Glutamatergic neuron (in vitro differentiated cells): ENCODE measurements around the gene TBX2. TPM values are rescaled to one million over a fixed set of nuclear protein-coding genes. Genes with fewer than 3 reads are reported as not detected.

Source experiments
- DNase-seq: peaks from one replicate; pipeline ENCODE4 v3.0.0; 2022
- H3K27ac Mint-ChIP-seq: one replicate; pipeline ENCODE4 v1.8.0; 2020; ENCODE audit warnings: mild to moderate bottlenecking, mixed read lengths, inconsistent platforms; ENCODE audit not compliant: unreplicated experiment
- H3K27me3 Mint-ChIP-seq: one replicate; pipeline ENCODE4 v1.8.0; 2020; ENCODE audit warnings: mild to moderate bottlenecking, moderate library complexity, mixed read lengths, inconsistent platforms; ENCODE audit not compliant: unreplicated experiment
- H3K36me3 Mint-ChIP-seq: one replicate; pipeline ENCODE4 v1.8.0; 2020; ENCODE audit warnings: mild to moderate bottlenecking, mixed read lengths, inconsistent platforms; ENCODE audit not compliant: unreplicated experiment
- H3K4me1 Mint-ChIP-seq: one replicate; pipeline ENCODE4 v1.8.0; 2020; ENCODE audit warnings: mild to moderate bottlenecking, low read depth, mixed read lengths, inconsistent platforms; ENCODE audit not compliant: unreplicated experiment
- H3K4me3 Mint-ChIP-seq: one replicate; pipeline ENCODE4 v1.8.0; 2020; ENCODE audit warnings: mild to moderate bottlenecking, mixed read lengths, inconsistent platforms; ENCODE audit not compliant: unreplicated experiment
- H3K9me3 Mint-ChIP-seq: one replicate; pipeline ENCODE4 v1.8.0; 2020; ENCODE audit warnings: mild to moderate bottlenecking, moderate library complexity, mixed read lengths, inconsistent platforms; ENCODE audit not compliant: unreplicated experiment
- total RNA-seq: library from RNA; stranded (reverse); fragmentation: NEBNext Ultra II Directional; extraction: Animal tissue kit (Norgen Biotek cat#: 25700); gene quantifications from one replicate; pipeline ENCODE4 v1.2.1, GENCODE V29; 2021; ENCODE audit not compliant: unreplicated experiment
- TF ChIP-seq, protein P1 (sequence below): fragments of 200-600 bp; sonication (generic); IDR thresholded peaks from one replicate; pipeline ENCODE4 v1.5.0; 2021; ENCODE audit not compliant: partially characterized antibody, unreplicated experiment

TBX2 gene
- total RNA-seq, 1 donor from 2014 or later = 5.4 TPM

GRCh38 chr17:61369751-61370150 lies 29.9 kb upstream of the TBX2 start:
- TF ChIP-seq, protein P1, sequence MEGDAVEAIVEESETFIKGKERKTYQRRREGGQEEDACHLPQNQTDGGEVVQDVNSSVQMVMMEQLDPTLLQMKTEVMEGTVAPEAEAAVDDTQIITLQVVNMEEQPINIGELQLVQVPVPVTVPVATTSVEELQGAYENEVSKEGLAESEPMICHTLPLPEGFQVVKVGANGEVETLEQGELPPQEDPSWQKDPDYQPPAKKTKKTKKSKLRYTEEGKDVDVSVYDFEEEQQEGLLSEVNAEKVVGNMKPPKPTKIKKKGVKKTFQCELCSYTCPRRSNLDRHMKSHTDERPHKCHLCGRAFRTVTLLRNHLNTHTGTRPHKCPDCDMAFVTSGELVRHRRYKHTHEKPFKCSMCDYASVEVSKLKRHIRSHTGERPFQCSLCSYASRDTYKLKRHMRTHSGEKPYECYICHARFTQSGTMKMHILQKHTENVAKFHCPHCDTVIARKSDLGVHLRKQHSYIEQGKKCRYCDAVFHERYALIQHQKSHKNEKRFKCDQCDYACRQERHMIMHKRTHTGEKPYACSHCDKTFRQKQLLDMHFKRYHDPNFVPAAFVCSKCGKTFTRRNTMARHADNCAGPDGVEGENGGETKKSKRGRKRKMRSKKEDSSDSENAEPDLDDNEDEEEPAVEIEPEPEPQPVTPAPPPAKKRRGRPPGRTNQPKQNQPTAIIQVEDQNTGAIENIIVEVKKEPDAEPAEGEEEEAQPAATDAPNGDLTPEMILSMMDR = no peak
- Mint-ChIP-seq H3K36me3 (no peaks in the 10 kb centered on the region), H3K9me3 (peaks cover 2% of the 10 kb centered on the region), H3K27ac (no peak overlapping the region), H3K27me3 (peaks cover 2% of the 10 kb centered on the region), H3K4me1 (peaks cover 6% of the 10 kb centered on the region), H3K4me3 (no peak overlapping the region)
- DNase-seq = no peak

- Mint-ChIP-seq H3K4me3 (no peak overlapping the region), H3K9me3 (peaks cover 2% of the 10 kb centered on the region), H3K27me3 (peaks cover 2% of the 10 kb centered on the region), H3K27ac (no peak overlapping the region), H3K36me3 (no peaks in the 10 kb centered on the region), H3K4me1 (peaks cover 6% of the 10 kb centered on the region)
- TF ChIP-seq, protein P1 = no peak
- DNase-seq = no peak
Observed at GRCh38 chr17:61371179-61371578, 28.5 kb upstream of the TBX2 start.

DNA sequence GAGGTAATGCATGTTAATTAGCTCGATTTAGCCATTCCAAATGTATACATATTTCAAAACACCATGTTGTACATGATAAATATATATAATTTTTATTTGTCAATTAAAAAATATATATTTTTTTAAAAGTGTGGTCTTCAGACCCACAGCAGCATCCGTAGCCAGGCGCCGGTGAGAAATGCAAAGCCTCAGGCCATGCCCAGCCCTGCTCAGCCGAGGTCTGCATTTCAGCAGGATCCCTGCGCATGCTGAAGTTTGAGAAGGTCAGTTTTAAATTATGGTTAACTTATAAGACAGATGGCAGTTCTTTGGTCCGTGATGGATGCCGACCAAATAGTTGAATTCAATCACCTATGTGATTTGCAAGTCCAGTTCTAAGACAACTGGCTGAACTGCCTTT lies 28.0 kb upstream of the TBX2 start:
- Mint-ChIP-seq H3K27ac (no peak overlapping the region), H3K9me3 (peaks cover 2% of the 10 kb centered on the region), H3K36me3 (no peaks in the 10 kb centered on the region), H3K4me3 (no peak overlapping the region), H3K4me1 (peaks cover 6% of the 10 kb centered on the region), H3K27me3 (peaks cover 2% of the 10 kb centered on the region)
- no peak for DNase-seq
- TF ChIP-seq, protein P1 = no peak

DNA sequence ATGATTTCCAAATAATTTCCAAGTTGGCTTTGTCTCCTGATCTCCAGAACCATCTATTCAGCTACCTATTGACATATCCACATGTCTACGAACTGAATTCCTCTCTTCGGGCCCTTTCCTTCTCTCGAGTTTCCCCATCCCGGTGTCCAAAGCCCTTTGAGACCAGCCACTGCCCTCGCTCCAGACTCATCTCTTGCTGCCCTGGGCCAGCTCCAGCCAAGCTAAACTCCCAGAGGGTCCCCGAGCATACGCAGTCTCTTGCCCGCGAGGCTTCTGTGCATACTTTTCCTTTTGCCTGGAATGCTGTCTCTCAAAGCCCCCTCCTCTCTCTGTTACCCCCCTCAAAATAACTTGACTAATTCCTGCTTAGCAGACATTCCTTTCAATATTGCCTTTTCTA lies 27.2 kb upstream of the TBX2 start:
- Mint-ChIP-seq H3K4me3 (no peak overlapping the region), H3K4me1 (peaks cover 7% of the 10 kb centered on the region), H3K27ac (no peak overlapping the region), H3K27me3 (peaks cover 2% of the 10 kb centered on the region), H3K9me3 (peaks cover 2% of the 10 kb centered on the region), H3K36me3 (no peaks in the 10 kb centered on the region)
- DNase-seq = no peak
- TF ChIP-seq, protein P1 = no peak

DNA sequence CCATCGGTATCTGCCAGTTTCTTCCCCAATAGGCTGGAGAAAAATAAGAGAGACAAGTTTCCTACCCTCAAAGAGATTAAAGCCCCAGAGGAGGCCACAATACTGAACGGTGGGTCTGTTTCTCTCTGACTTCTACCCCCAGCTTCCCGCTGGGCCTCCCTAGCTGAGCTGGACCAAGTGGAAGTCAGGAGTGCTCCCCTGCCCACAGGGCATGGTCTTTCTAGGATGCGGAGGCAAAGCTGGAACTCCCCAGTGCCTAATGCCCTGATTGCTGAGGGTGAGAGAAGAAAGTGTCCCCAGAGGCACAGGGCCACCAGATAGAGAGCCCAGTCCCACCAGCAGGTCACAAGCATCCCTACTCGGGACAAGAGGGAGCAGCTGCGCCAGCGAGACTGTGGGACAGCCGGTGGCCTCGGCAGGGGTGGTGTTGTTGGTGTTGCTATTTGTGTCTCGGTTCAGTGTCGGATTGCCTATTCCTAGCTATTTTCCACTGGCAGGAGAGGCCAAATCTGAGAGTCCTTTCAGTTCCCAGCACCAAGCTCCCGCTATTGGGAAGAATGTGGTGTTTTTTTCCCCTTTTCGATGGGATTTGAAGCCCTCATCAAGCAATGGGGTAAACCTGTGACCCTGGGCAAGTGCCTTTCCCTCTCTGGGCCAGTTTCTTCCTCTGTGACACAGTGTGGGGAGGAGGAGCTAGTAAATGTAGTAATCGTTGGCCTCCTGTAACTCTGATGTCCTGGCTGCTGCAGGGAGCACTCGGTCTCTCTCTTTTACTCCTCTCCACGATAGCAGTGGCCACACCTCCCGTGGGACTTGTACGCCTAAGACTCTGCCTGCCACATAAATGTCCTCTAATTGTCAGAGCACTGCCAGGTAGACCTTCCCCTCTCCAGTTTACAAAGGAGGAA lies 22.5 kb upstream of the TBX2 start:
- Mint-ChIP-seq H3K27me3 (peaks cover 9% of the 10 kb centered on the region), H3K4me3 (no peak overlapping the region)

More for the DNA sequence above, 22.5 kb upstream of the TBX2 start:
- Mint-ChIP-seq H3K36me3 (no peaks in the 10 kb centered on the region), H3K4me1 (peaks cover 16% of the 10 kb centered on the region), H3K9me3 (peaks cover 4% of the 10 kb centered on the region), H3K27ac (no peak overlapping the region)
- TF ChIP-seq, protein P1 = no peak
- DNase-seq = no peak
